Neutrophil (primary cell): ENCODE results near the gene PREX1.

ENCODE experiments used
- H3K27ac ChIP-seq: fragments of 200-600 bp; sonication (generic); 2 replicates; pipeline ENCODE4 v1.5.1; 2016; ENCODE audit warnings: mild to moderate bottlenecking, moderate library complexity
- H3K27me3 ChIP-seq: fragments of 200-600 bp; sonication (generic); 2 replicates; pipeline ENCODE4 v1.6.0; 2016; ENCODE audit warnings: mild to moderate bottlenecking
- H3K36me3 ChIP-seq: fragments of 200-600 bp; sonication (generic); 2 replicates; pipeline ENCODE4 v1.5.1; 2017
- H3K4me1 ChIP-seq, 2 experiments: fragments of 200-600 bp in 1 of 2; sonication (generic) in 1 of 2; 1 replicate in 1 of 2; 2 replicates in 1 of 2; pipeline versions ENCODE4 v1.5.1 to v1.6.1; 2013 to 2016; ENCODE audit warnings: low read depth in 1 of 2, low read length in 1 of 2, mild to moderate bottlenecking in 1 of 2, moderate library complexity in 1 of 2; ENCODE audit not compliant: control insufficient read depth in 1 of 2, insufficient read depth in 1 of 2
- H3K4me3 ChIP-seq, 2 experiments: fragments of 200-600 bp in 1 of 2; sonication (generic) in 1 of 2; 1 replicate in 1 of 2; 2 replicates in 1 of 2; pipeline ENCODE4 v1.5.1; 2013 to 2016; ENCODE audit warnings: low read depth in 1 of 2, low read length in 1 of 2, mild to moderate bottlenecking in 1 of 2, moderate library complexity in 1 of 2
- H3K9me3 ChIP-seq: fragments of 200-600 bp; sonication (generic); 2 replicates; pipeline ENCODE4 v1.5.1; 2016
- CTCF ChIP-seq: fragments of 200-600 bp; sonication (generic); IDR thresholded peaks from 2 replicates; pipeline ENCODE4 v1.5.1; 2016; ENCODE audit warnings: antibody characterized with exemption

Gene PREX1

GRCh38 chr20:48632825-48633619, 194.8 kb downstream of the PREX1 start:
- no peak overlapping the region for H3K4me3 ChIP-seq
- H3K9me3 ChIP-seq: peaks cover 5% of the 10 kb centered on the region
- H3K27me3 ChIP-seq: no peaks in the 10 kb centered on the region
- no peak overlapping the region for H3K27ac ChIP-seq
- peaks cover 100% of the 10 kb centered on the region for H3K36me3 ChIP-seq
- no peaks in the 10 kb centered on the region for H3K4me1 ChIP-seq
- TF ChIP-seq CTCF: no peak

GRCh38 chr20:48632017-48632824, 195.6 kb downstream of the PREX1 start:
- H3K9me3 ChIP-seq: peaks cover 5% of the 10 kb centered on the region
- no peaks in the 10 kb centered on the region for H3K4me1 ChIP-seq
- peaks cover 100% of the 10 kb centered on the region for H3K36me3 ChIP-seq
- TF ChIP-seq CTCF: no peak
- no peak overlapping the region for H3K27ac ChIP-seq
- H3K27me3 ChIP-seq: no peaks in the 10 kb centered on the region
- H3K4me3 ChIP-seq: no peak overlapping the region

GRCh38 chr20:48631114-48632016, 196.4 kb downstream of the PREX1 start:
- no peaks in the 10 kb centered on the region for H3K4me1 ChIP-seq
- H3K9me3 ChIP-seq: peaks cover 5% of the 10 kb centered on the region
- no peaks in the 10 kb centered on the region for H3K27me3 ChIP-seq
- H3K4me3 ChIP-seq: no peak overlapping the region
- peaks cover 100% of the 10 kb centered on the region for H3K36me3 ChIP-seq
- H3K27ac ChIP-seq: no peak overlapping the region
- no peak for TF ChIP-seq CTCF

GRCh38 chr20:48630342-48631075, 197.3 kb downstream of the PREX1 start:
- H3K9me3 ChIP-seq: peaks cover 5% of the 10 kb centered on the region
- TF ChIP-seq CTCF: no peak
- peaks cover 100% of the 10 kb centered on the region for H3K36me3 ChIP-seq
- no peaks in the 10 kb centered on the region for H3K27me3 ChIP-seq
- H3K4me1 ChIP-seq: no peaks in the 10 kb centered on the region
- H3K4me3 ChIP-seq: no peak overlapping the region
- H3K27ac ChIP-seq: no peak overlapping the region

GRCh38 chr20:48629960-48630315, 197.9 kb downstream of the PREX1 start:
- Histone ChIP-seq H3K27ac (no peak overlapping the region), H3K4me1 (no peaks in the 10 kb centered on the region), H3K9me3 (peaks cover 5% of the 10 kb centered on the region), H3K36me3 (peaks cover 100% of the 10 kb centered on the region), H3K4me3 (no peak overlapping the region), H3K27me3 (no peaks in the 10 kb centered on the region)
- no peak for TF ChIP-seq CTCF
